HG03558 (cell line): ENCODE data around the gene TDRD15.
"Not testable (repeated sequence)": the region's sequence is repeated elsewhere in the genome, so short reads cannot be mapped to it uniquely, and the experiment has no call there.

Source experiments
- ATAC-seq: cut with Tn5 transposase; IDR thresholded peaks from one replicate; pipeline ENCODE4 v1.9.1; 2021; ENCODE audit warnings: moderate number of reproducible peaks; ENCODE audit not compliant: unreplicated experiment; ENCODE audit errors: extremely low read depth

Gene TDRD15

GRCh38 chr2:21135585-21135984, 11.8 kb downstream of the TDRD15 start:
- no peak for ATAC-seq

GRCh38 chr2:21142149-21142548, 18.4 kb downstream of the TDRD15 start:
- no peak for ATAC-seq

- no peak for ATAC-seq
Measured at GRCh38 chr2:21146638-21147037, 22.9 kb downstream of the TDRD15 start.

GRCh38 chr2:21148718-21149117, 24.9 kb downstream of the TDRD15 start:
- ATAC-seq: no peak

- not testable (repeated sequence) for ATAC-seq
Measured at GRCh38 chr2:21151234-21151633, 27.5 kb downstream of the TDRD15 start.

- no peak for ATAC-seq
Measured at GRCh38 chr2:21155365-21156136, 31.8 kb downstream of the TDRD15 start.

GRCh38 chr2:21161122-21161521, 37.4 kb downstream of the TDRD15 start:
- ATAC-seq: no peak

GRCh38 chr2:21161832-21162614, 38.3 kb downstream of the TDRD15 start:
- ATAC-seq: no peak

GRCh38 chr2:21162615-21162878, 38.8 kb downstream of the TDRD15 start:
- ATAC-seq: no peak

- no peak for ATAC-seq
Measured at GRCh38 chr2:21163213-21163612, 39.4 kb downstream of the TDRD15 start.

GRCh38 chr2:21165350-21165749, 41.6 kb downstream of the TDRD15 start:
- no peak for ATAC-seq

- ATAC-seq: no peak
Measured at GRCh38 chr2:21175895-21176646, 52.3 kb downstream of the TDRD15 start.

- no peak for ATAC-seq
Measured at GRCh38 chr2:21181957-21182356, 58.2 kb downstream of the TDRD15 start.

GRCh38 chr2:21183306-21183705, 59.5 kb downstream of the TDRD15 start:
- ATAC-seq: no peak

GRCh38 chr2:21183726-21184125, 60.0 kb downstream of the TDRD15 start:
- no peak for ATAC-seq

- ATAC-seq: no peak
Measured at GRCh38 chr2:21191535-21191934, 67.8 kb downstream of the TDRD15 start.
